Mesenchymal stem cell (in vitro differentiated cells and primary cell): ENCODE measurements around the gene MAP7.

Experiments used
- DNase-seq: peaks from one replicate; pipeline ENCODE4 v3.0.0-alpha.2; 2013
- H2AFZ ChIP-seq: one replicate; pipeline ENCODE4 v1.6.1; 2013; ENCODE audit warnings: low read depth, mild to moderate bottlenecking, control low read depth, inconsistent platforms, low read length, moderate library complexity
- H2AK5ac ChIP-seq: 2 replicates; pipeline ENCODE4 v1.6.1; 2013; ENCODE audit warnings: low read length, moderate library complexity, mild to moderate bottlenecking, inconsistent platforms; ENCODE audit not compliant: severe bottlenecking
- H2BK120ac ChIP-seq: one replicate; pipeline ENCODE4 v1.6.1; 2013; ENCODE audit warnings: low read depth, mild to moderate bottlenecking, inconsistent platforms, low read length, moderate library complexity
- H2BK12ac ChIP-seq, 2 experiments: one replicate each; pipeline ENCODE4 v1.6.1; 2013; ENCODE audit warnings: inconsistent platforms in 2 of 2, low read length in 2 of 2, mild to moderate bottlenecking in 2 of 2, moderate library complexity in 2 of 2, control low read depth in 1 of 2
- H2BK15ac ChIP-seq: one replicate; pipeline ENCODE4 v1.6.1; 2013; ENCODE audit warnings: mild to moderate bottlenecking, low read depth, inconsistent platforms; ENCODE audit not compliant: poor library complexity, severe bottlenecking
- H2BK5ac ChIP-seq: 2 replicates; pipeline ENCODE4 v1.6.1; 2013; ENCODE audit warnings: low read depth, mild to moderate bottlenecking, low read length, control low read depth, inconsistent platforms; ENCODE audit not compliant: poor library complexity, severe bottlenecking
- H3K14ac ChIP-seq, 2 experiments: one replicate each; pipeline ENCODE4 v1.6.1; 2013; ENCODE audit warnings: inconsistent platforms in 2 of 2, low read length in 2 of 2, control low read depth in 1 of 2, mild to moderate bottlenecking in 1 of 2, moderate library complexity in 1 of 2
- H3K18ac ChIP-seq, 2 experiments: one replicate each; pipeline ENCODE4 v1.6.1; 2013; ENCODE audit warnings: inconsistent platforms in 2 of 2, low read length in 2 of 2, control low read depth in 1 of 2, low read depth in 1 of 2, mild to moderate bottlenecking in 1 of 2
- H3K23ac ChIP-seq, 2 experiments: one replicate each; pipeline ENCODE4 v1.6.1; 2013; ENCODE audit warnings: inconsistent platforms in 2 of 2, low read length in 2 of 2, mild to moderate bottlenecking in 2 of 2, moderate library complexity in 2 of 2, control low read depth in 1 of 2
- H3K27ac ChIP-seq: 2 replicates; pipeline ENCODE4 v1.5.1; 2013; ENCODE audit warnings: mild to moderate bottlenecking, moderate library complexity, low read length, control low read depth, inconsistent platforms; ENCODE audit not compliant: poor library complexity, severe bottlenecking
- H3K27me3 ChIP-seq, 2 experiments: 2 replicates each; pipeline versions ENCODE4 v1.6.1 to v1.7.0; 2013; ENCODE audit warnings: low read length in 2 of 2, mild to moderate bottlenecking in 2 of 2, moderate library complexity in 2 of 2, control low read depth in 1 of 2, inconsistent platforms in 1 of 2; ENCODE audit not compliant: control insufficient read depth in 1 of 2, insufficient read depth in 1 of 2
- H3K36me3 ChIP-seq, 2 experiments: 2 replicates each; pipeline versions ENCODE4 v1.6.1 to v1.7.0; 2013; ENCODE audit warnings: low read length in 2 of 2, control low read depth in 1 of 2, inconsistent platforms in 1 of 2, low read depth in 1 of 2, mild to moderate bottlenecking in 1 of 2; ENCODE audit not compliant: insufficient read depth in 2 of 2, control insufficient read depth in 1 of 2
- H3K4ac ChIP-seq, 2 experiments: one replicate each; pipeline ENCODE4 v1.6.1; 2013; ENCODE audit warnings: inconsistent platforms in 2 of 2, low read length in 2 of 2, mild to moderate bottlenecking in 2 of 2, moderate library complexity in 2 of 2, control low read depth in 1 of 2, low read depth in 1 of 2
- H3K4me1 ChIP-seq: 2 replicates; pipeline ENCODE4 v1.6.1; 2013; ENCODE audit warnings: low read depth, low read length, control low read depth; ENCODE audit not compliant: control insufficient read depth, insufficient read depth
- H3K4me2 ChIP-seq: 2 replicates; pipeline ENCODE4 v1.6.1; 2013; ENCODE audit warnings: low read length, mild to moderate bottlenecking, inconsistent platforms; ENCODE audit not compliant: poor library complexity, severe bottlenecking
- H3K4me3 ChIP-seq, 2 experiments: 2 replicates each; pipeline versions ENCODE4 v1.5.1 to v1.7.0; 2013; ENCODE audit warnings: low read length in 2 of 2, mild to moderate bottlenecking in 2 of 2, control low read depth in 1 of 2, low read depth in 1 of 2; ENCODE audit not compliant: insufficient read depth in 1 of 2
- H3K79me1 ChIP-seq: replicated peaks from 2 replicates; pipeline ENCODE4 v1.6.1; 2013; ENCODE audit warnings: mild to moderate bottlenecking, control low read depth, low read length, inconsistent platforms; ENCODE audit not compliant: poor library complexity, severe bottlenecking
- H3K9ac ChIP-seq: 2 replicates; pipeline ENCODE4 v1.7.0; 2013; ENCODE audit warnings: mild to moderate bottlenecking, low read length, moderate library complexity
- H3K9me3 ChIP-seq: 2 replicates; pipeline ENCODE4 v1.7.0; 2013; ENCODE audit warnings: mild to moderate bottlenecking, low read length; ENCODE audit not compliant: control insufficient read depth
- H4K8ac ChIP-seq: one replicate; pipeline ENCODE4 v1.6.1; 2013; ENCODE audit warnings: inconsistent platforms, mild to moderate bottlenecking, low read length, moderate library complexity
- H4K91ac ChIP-seq: one replicate; pipeline ENCODE4 v1.6.1; 2013; ENCODE audit warnings: mild to moderate bottlenecking, low read length, inconsistent platforms
- WGBS: methylation state at CpG from one replicate; pipeline ENCODE4 v1.1.7; 2013; ENCODE audit warnings: mixed read lengths; 5-methylcytosine and 5-hydroxymethylcytosine counted together

MAP7 gene

DNA sequence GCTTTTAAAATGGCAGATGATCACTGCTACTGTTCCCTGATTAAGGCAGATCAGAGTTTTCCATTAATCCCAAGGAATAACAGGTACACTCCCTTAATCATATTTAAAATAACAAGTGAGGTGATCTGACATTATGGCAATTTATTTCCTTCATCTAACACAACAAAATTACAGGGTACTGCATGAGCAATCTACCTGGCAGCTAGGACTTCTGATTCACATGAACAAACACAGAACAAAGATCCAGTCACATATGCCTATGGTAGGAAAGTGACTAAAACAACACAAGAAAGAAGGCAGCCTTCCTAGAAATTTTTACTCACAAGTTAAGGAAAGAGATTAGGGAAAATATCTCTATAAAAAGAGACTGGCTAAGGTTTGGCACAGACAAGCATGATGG is 33.2 kb downstream of the MAP7 start:
- H2BK15ac ChIP-seq, result no peak overlapping the region
- no peak overlapping the region for H3K14ac ChIP-seq
- no peak overlapping the region for H2AFZ ChIP-seq
- no peaks in the 10 kb centered on the region for H3K79me1 ChIP-seq
- H3K4me2 ChIP-seq, result no peak overlapping the region
- H2BK120ac ChIP-seq, result no peak overlapping the region
- H2AK5ac ChIP-seq, result no peak overlapping the region
- no peak overlapping the region for H3K23ac ChIP-seq
- no peak overlapping the region for H2BK12ac ChIP-seq
- no peak overlapping the region for H2BK5ac ChIP-seq
- H4K8ac ChIP-seq, result no peak overlapping the region
- no peak overlapping the region for H3K4ac ChIP-seq
- no peak for DNase-seq
- no peak overlapping the region for H4K91ac ChIP-seq
- no peak overlapping the region for H3K27ac ChIP-seq
- no peaks in the 10 kb centered on the region for H3K9me3 ChIP-seq
- H3K18ac ChIP-seq, result no peak overlapping the region
- H3K27me3 ChIP-seq, result peaks cover 0 to 8% of the 10 kb centered on the region in 2 experiments
- H3K9ac ChIP-seq, result no peak overlapping the region
- H3K4me1 ChIP-seq, result no peaks in the 10 kb centered on the region
- no peak overlapping the region for H3K4me3 ChIP-seq
- H3K36me3 ChIP-seq, result no peaks in the 10 kb centered on the region

DNA sequence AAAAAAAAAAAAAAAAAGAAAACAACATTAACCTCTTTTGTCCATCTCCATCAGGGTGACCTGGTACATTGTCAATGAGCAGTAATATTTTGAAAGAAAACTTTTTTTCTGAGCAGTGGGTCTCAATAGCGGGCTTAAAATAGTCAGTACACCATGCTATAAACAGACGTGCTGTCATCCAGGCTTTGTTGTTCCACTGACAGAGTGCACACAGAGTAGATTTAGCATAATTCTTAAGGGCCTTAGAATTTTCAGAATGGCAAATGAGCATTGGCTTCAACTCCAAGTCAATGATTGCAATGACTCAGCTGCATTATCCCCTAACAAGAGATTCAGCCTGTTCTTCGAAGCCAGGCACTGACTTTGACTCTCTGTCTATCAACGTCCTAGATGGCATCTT is 35.6 kb downstream of the MAP7 start:
- no peak overlapping the region for H4K8ac ChIP-seq
- no peak overlapping the region for H2AFZ ChIP-seq
- no peaks in the 10 kb centered on the region for H3K9me3 ChIP-seq
- no peak overlapping the region for H2BK5ac ChIP-seq
- H3K4me1 ChIP-seq, result no peaks in the 10 kb centered on the region
- no peak overlapping the region for H2BK120ac ChIP-seq
- no peak for DNase-seq
- no peak overlapping the region for H3K23ac ChIP-seq
- no peak overlapping the region for H3K27ac ChIP-seq
- H4K91ac ChIP-seq, result no peak overlapping the region
- H2BK15ac ChIP-seq, result no peak overlapping the region
- no peak overlapping the region for H3K18ac ChIP-seq
- H2AK5ac ChIP-seq, result no peak overlapping the region
- H3K4me2 ChIP-seq, result no peak overlapping the region
- H3K27me3 ChIP-seq, result no peaks in the 10 kb centered on the region
- H3K4me3 ChIP-seq, result no peak overlapping the region
- no peaks in the 10 kb centered on the region for H3K36me3 ChIP-seq
- H3K4ac ChIP-seq, result no peak overlapping the region
- no peak overlapping the region for H3K14ac ChIP-seq
- no peak overlapping the region for H3K9ac ChIP-seq
- H2BK12ac ChIP-seq, result no peak overlapping the region
- WGBS, result 86% methylated on average over 4 of the region's 4 CpGs
- no peaks in the 10 kb centered on the region for H3K79me1 ChIP-seq

- no peak overlapping the region for H2AFZ ChIP-seq
- no peaks in the 10 kb centered on the region for H3K4me1 ChIP-seq
- DNase-seq, result no peak
- no peak overlapping the region for H3K14ac ChIP-seq
- no peak overlapping the region for H3K23ac ChIP-seq
- no peak overlapping the region for H2BK12ac ChIP-seq
- no peak overlapping the region for H4K91ac ChIP-seq
- no peak overlapping the region for H4K8ac ChIP-seq
- H3K4ac ChIP-seq, result no peak overlapping the region
- no peaks in the 10 kb centered on the region for H3K27me3 ChIP-seq
- no peak overlapping the region for H3K4me2 ChIP-seq
- no peak overlapping the region for H2BK120ac ChIP-seq
- H3K4me3 ChIP-seq, result no peak overlapping the region
- H3K18ac ChIP-seq, result no peak overlapping the region
- H2BK15ac ChIP-seq, result no peak overlapping the region
- H3K9ac ChIP-seq, result no peak overlapping the region
- 95% methylated on average over 3 of the region's 3 CpGs for WGBS
- H3K27ac ChIP-seq, result no peak overlapping the region
- no peaks in the 10 kb centered on the region for H3K9me3 ChIP-seq
- no peaks in the 10 kb centered on the region for H3K79me1 ChIP-seq
- no peaks in the 10 kb centered on the region for H3K36me3 ChIP-seq
- H2AK5ac ChIP-seq, result no peak overlapping the region
- no peak overlapping the region for H2BK5ac ChIP-seq
Observed at GRCh38 chr6:136511926-136512325, 38.3 kb downstream of the MAP7 start.

DNA sequence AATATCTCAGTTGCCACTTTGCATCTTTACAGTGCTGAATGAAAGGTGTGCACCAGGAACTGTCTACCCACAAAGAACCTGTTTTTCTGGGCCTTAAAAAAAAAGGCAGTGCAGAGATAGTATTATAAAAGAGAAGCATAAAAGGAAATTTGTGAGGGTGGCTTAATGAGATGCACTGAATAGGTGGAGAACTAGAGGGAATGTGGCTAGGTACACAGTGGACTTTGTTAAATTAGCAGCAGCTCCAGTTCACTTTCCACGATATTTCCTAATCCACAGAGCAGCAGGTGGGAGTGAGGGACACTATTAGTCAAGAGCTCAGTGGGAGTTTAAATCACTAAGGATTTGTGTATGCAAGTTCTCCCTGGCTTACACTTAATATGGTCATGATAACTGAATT is 38.8 kb downstream of the MAP7 start:
- no peaks in the 10 kb centered on the region for H3K27me3 ChIP-seq
- H2AK5ac ChIP-seq, result no peak overlapping the region
- H3K4me2 ChIP-seq, result no peak overlapping the region
- H3K4ac ChIP-seq, result no peak overlapping the region
- no peaks in the 10 kb centered on the region for H3K4me1 ChIP-seq
- no peak overlapping the region for H2BK12ac ChIP-seq
- no peaks in the 10 kb centered on the region for H3K79me1 ChIP-seq
- H3K4me3 ChIP-seq, result no peak overlapping the region
- H3K18ac ChIP-seq, result no peak overlapping the region
- H4K91ac ChIP-seq, result no peak overlapping the region
- DNase-seq, result no peak
- H4K8ac ChIP-seq, result no peak overlapping the region
- no peak overlapping the region for H3K14ac ChIP-seq
- no peaks in the 10 kb centered on the region for H3K9me3 ChIP-seq
- H2BK120ac ChIP-seq, result no peak overlapping the region
- no peak overlapping the region for H2BK15ac ChIP-seq
- H2AFZ ChIP-seq, result no peak overlapping the region
- H2BK5ac ChIP-seq, result no peak overlapping the region
- WGBS, result no CpG with 5 or more reads among the region's 1 CpG
- H3K36me3 ChIP-seq, result no peaks in the 10 kb centered on the region
- H3K27ac ChIP-seq, result no peak overlapping the region
- H3K9ac ChIP-seq, result no peak overlapping the region
- no peak overlapping the region for H3K23ac ChIP-seq
